LoVo (cell line): ENCODE measurements around the gene MALT1.
"Not testable (repeated sequence)": the region's sequence is repeated elsewhere in the genome, so short reads cannot be mapped to it uniquely, and the experiment has no call there.

ENCODE experiments used
- DNase-seq: peaks from one replicate; pipeline ENCODE4 v3.0.0-alpha.2; 2016; ENCODE audit warnings: low spot score

MALT1 gene

GRCh38 chr18:58732471-58732870 lies 61.2 kb downstream of the MALT1 start:
- DNase-seq: no peak

- DNase-seq: no peak
Measured at GRCh38 chr18:58733866-58734265, 62.6 kb downstream of the MALT1 start.

- DNase-seq: no peak
Measured at GRCh38 chr18:58738322-58738721, 67.1 kb downstream of the MALT1 start.

GRCh38 chr18:58745914-58746313 lies 74.6 kb downstream of the MALT1 start:
- DNase-seq: no peak

GRCh38 chr18:58748899-58749595 lies 77.8 kb downstream of the MALT1 start:
- no peak for DNase-seq

- no peak for DNase-seq
Measured at GRCh38 chr18:58753976-58754375, 82.7 kb downstream of the MALT1 start.

- DNase-seq: no peak
Measured at GRCh38 chr18:58754544-58755068, 83.3 kb downstream of the MALT1 start.

GRCh38 chr18:58755304-58756010 lies 84.2 kb downstream of the MALT1 start:
- no peak for DNase-seq

GRCh38 chr18:58756148-58756547 lies 84.9 kb downstream of the MALT1 start:
- no peak for DNase-seq

- DNase-seq: no peak
Measured at GRCh38 chr18:58756596-58757240, 85.5 kb downstream of the MALT1 start.

GRCh38 chr18:58757351-58757750 lies 86.1 kb downstream of the MALT1 start:
- DNase-seq: not testable (repeated sequence)

- DNase-seq: no peak
Measured at GRCh38 chr18:58758046-58758445, 86.8 kb downstream of the MALT1 start.

GRCh38 chr18:58758606-58759005 lies 87.3 kb downstream of the MALT1 start:
- DNase-seq: no peak

GRCh38 chr18:58761241-58761969 lies 90.1 kb downstream of the MALT1 start:
- DNase-seq: no peak

- no peak for DNase-seq
Measured at GRCh38 chr18:58761970-58762780, 90.9 kb downstream of the MALT1 start.

- no peak for DNase-seq
Measured at GRCh38 chr18:58762781-58763171, 91.5 kb downstream of the MALT1 start.

- DNase-seq: no peak
Measured at GRCh38 chr18:58766164-58766563, 94.9 kb downstream of the MALT1 start.

- no peak for DNase-seq
Measured at GRCh38 chr18:58766946-58767345, 95.7 kb downstream of the MALT1 start.

- DNase-seq: peak; percentile 59
Measured at GRCh38 chr18:58768293-58768974, 97.2 kb downstream of the MALT1 start.

GRCh38 chr18:58769321-58769720 lies 98.1 kb downstream of the MALT1 start:
- no peak for DNase-seq

- DNase-seq: no peak
Measured at GRCh38 chr18:58770601-58771000, 99.3 kb downstream of the MALT1 start.
